GM15510 (cell line): ENCODE results near the gene MPND.

Experiments
- POLR2A ChIP-seq: IDR thresholded peaks from 3 replicates; pipeline ENCODE4 v1.6.1; 2011; ENCODE audit warnings: borderline replicate concordance; ENCODE audit not compliant: insufficient read length; ENCODE audit errors: extremely low read depth

MPND gene

GRCh38 chr19:4305659-4306058 is 37.7 kb upstream of the MPND start:
- TF ChIP-seq POLR2A, result no peak

DNA sequence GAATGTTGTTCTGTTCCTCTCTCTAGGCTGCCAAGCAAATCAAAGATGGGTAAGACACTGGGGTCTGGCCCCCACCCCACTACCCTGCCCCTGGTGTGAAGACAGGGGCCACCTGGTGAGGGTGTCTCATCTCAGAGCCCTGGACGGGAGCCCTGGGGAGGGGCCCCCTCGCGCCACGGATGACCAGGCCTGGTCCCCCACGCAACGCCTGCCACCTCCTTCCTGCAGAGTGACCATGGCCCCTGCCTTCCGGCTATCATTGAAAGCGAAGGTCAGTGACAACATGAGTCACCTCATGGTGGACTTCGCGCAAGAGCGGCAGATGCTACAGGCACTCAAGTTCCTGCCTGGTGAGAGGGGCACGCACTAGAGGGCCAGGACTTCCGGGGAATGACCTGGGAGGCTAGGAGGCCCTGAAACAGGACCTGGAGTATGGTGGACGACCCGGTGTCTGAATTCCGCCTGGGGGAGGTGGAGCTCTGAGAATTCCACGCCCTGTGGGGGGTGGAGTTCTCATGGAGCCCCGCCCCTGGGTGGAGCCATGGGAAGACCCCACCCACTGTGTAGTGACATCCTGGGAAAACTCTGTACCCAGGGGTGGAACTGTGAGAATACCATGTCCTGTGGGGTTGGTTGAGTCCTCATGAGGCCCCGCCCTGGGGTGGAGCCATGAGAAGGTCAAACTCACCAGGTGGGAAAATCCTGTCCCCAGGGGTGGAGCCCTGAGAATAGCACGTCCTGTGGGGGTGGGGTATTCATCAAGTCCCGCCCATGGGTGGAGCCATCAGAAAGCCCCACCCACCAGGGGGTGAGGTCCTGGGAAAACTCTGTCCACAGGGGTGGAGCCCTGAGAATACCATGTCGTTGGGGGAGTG is 32.9 kb upstream of the MPND start:
- no peak for TF ChIP-seq POLR2A

DNA sequence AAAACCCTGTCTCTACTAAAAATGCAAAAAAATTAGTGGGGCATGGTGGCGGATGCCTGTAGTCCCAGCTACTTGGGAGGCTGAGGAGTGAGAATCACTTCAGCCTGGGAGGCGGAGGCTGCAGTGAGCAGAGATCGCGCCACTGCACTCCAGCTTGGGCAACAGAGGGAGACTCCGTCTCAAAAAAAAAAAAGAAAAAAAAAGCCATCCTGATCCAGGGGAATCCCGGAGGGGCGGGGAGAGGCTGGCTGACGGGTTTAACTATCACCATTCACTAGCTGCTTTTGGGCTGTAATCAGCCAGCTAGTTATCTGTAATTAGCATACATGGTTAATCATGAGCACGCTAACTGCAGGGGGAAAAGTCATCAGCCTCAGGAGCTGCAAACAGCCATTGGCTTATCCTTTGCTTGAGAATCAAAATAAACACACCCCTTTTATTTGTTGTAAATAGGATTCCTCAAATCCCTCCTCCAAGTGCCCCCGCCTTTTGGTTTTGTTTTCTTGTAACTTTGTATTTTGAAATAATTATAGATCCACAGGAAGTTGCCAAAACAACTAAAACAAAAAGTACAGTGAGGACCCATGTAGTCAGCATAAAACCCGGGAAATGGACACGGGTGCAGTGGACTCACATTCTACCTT is 29.4 kb upstream of the MPND start:
- TF ChIP-seq POLR2A, result no peak

- TF ChIP-seq POLR2A, result no peak
These were observed 26.4 kb upstream of the MPND start for GRCh38 chr19:4316956-4317355.

DNA sequence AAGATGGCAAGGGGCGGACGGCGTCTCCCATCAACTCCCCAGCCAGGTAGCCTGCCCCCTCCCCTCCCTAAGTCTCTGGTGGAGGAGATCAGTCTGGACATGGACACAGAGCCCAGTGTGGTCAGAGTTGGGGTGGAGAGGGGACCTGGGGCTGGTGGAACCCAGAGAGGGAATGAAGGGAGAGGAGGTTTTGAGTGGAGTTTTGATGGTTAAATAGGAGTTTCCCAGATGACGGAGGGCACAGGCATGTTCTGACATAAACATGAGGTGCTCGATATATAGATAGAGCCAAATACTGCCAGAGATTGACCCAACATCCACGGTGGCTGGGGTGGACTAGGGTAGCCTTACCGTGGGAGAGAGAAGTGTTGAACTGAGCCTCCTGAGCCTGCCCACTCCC is 24.9 kb upstream of the MPND start:
- TF ChIP-seq POLR2A, result no peak

- no peak for TF ChIP-seq POLR2A
These were observed 24.2 kb upstream of the MPND start for GRCh38 chr19:4319067-4319718.

GRCh38 chr19:4320419-4320818 is 22.9 kb upstream of the MPND start:
- TF ChIP-seq POLR2A, result no peak

- TF ChIP-seq POLR2A, result no peak
These were observed 20.3 kb upstream of the MPND start for GRCh38 chr19:4322942-4323665.

- no peak for TF ChIP-seq POLR2A
These were observed 19.7 kb upstream of the MPND start for GRCh38 chr19:4323692-4324091.

DNA sequence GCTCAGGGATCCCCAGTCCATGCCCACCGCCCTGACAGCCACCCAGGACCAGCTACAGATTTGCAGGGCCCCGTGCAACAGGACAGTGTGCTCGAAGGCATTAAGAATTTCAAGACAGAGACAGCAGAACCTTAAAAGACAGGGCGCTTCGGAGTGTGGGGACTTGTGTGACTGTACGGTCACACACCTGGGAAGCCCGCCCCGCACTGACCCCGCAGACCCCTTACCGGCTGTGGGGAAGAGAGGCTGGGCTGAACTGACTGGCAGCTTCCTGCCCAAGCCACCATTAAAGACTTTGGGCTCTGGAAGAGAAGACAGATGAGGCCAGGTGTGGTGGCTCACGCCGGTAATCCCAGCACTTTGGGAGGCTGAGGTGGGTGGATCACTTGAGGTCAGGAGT is 19.1 kb upstream of the MPND start:
- TF ChIP-seq POLR2A, result no peak

GRCh38 chr19:4326215-4326836 is 17.0 kb upstream of the MPND start:
- no peak for TF ChIP-seq POLR2A

GRCh38 chr19:4326837-4327251 is 16.5 kb upstream of the MPND start:
- no peak for TF ChIP-seq POLR2A

DNA sequence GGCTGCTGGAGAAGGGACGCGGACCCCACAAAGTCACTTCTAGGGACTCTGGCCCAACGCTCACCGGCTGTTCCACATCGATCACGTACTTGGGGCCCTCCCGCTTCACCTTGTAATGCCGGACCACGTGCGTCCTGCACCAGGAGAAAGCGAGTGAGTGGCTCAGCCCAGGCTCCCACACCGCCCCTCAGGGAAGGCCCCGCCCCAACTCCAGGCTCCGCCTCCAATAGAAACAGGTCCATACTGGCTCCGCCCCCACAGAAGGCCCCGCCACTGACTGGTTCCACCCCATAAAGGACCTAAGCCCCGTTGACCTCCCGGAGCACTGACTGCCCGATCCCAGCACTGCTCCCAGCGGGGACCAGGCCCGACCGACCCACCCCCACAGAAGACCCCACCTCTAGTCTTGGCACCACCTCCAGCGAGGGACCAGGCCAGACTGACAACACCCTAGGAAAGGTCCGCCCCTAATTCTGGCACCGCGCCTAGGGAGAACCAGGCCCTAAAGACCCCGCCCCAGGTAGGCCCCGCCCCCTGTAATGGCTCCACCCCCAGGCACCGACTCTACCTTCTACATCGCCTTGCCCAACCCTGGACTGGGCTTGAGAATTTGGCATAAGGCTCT is 16.0 kb upstream of the MPND start:
- TF ChIP-seq POLR2A, result no peak

- TF ChIP-seq POLR2A, result no peak
These were observed 15.5 kb upstream of the MPND start for GRCh38 chr19:4327877-4328242.
